NB4 (cell line): ENCODE results near the gene IZUMO2.

Experiments used
- DNase-seq: peaks from one replicate; pipeline ENCODE4 v3.0.0; 2010; ENCODE audit warnings: low read depth
- H3K4me3 ChIP-seq: one replicate; pipeline ENCODE4 v1.5.1; 2011; ENCODE audit warnings: mild to moderate bottlenecking, low read depth, low read length, moderate library complexity
- CTCF ChIP-seq: IDR thresholded peaks from one replicate; pipeline ENCODE4 v1.5.1; 2012; ENCODE audit warnings: low read depth, low read length
- MAX ChIP-seq: IDR thresholded peaks from 2 replicates; pipeline ENCODE4 v1.6.1; 2011; ENCODE audit warnings: low read depth, low read length
- MYC ChIP-seq: IDR thresholded peaks from 2 replicates; pipeline ENCODE4 v1.6.1; 2011; ENCODE audit warnings: low read depth, low read length
- POLR2A ChIP-seq: IDR thresholded peaks from 2 replicates; pipeline ENCODE4 v1.6.1; 2011; ENCODE audit warnings: mild to moderate bottlenecking; ENCODE audit not compliant: insufficient read length; ENCODE audit errors: extremely low read depth

The IZUMO2 gene

GRCh38 chr19:50181121-50181520 lies 18.0 kb upstream of the IZUMO2 start:
- H3K4me3 ChIP-seq, result no peak overlapping the region
- no peak for DNase-seq
- TF ChIP-seq POLR2A (no peak), MYC (no peak), CTCF (no peak), MAX (no peak)

- no peak for DNase-seq
- no peak overlapping the region for H3K4me3 ChIP-seq
- TF ChIP-seq MYC (no peak), MAX (no peak), CTCF (no peak), POLR2A (no peak)
Measured at GRCh38 chr19:50178859-50179537, 15.9 kb upstream of the IZUMO2 start.

GRCh38 chr19:50178320-50178719 lies 15.2 kb upstream of the IZUMO2 start:
- DNase-seq, result no peak
- TF ChIP-seq MAX, result no peak
- no peak for TF ChIP-seq CTCF
- no peak for TF ChIP-seq MYC
- TF ChIP-seq POLR2A, result no peak
- H3K4me3 ChIP-seq, result no peak overlapping the region

GRCh38 chr19:50176775-50177174 lies 13.7 kb upstream of the IZUMO2 start:
- TF ChIP-seq MAX (no peak), POLR2A (no peak), MYC (no peak), CTCF (no peak)
- DNase-seq, result no peak
- H3K4me3 ChIP-seq, result no peak overlapping the region

GRCh38 chr19:50175924-50176323 lies 12.8 kb upstream of the IZUMO2 start:
- H3K4me3 ChIP-seq, result no peak overlapping the region
- TF ChIP-seq CTCF, result no peak
- no peak for TF ChIP-seq MYC
- no peak for TF ChIP-seq MAX
- TF ChIP-seq POLR2A, result no peak
- DNase-seq, result no peak
